Keratinocyte (primary cell): ENCODE measurements around the gene ANP32D. TPM values are rescaled to one million over a fixed set of nuclear protein-coding genes. Genes with fewer than 3 reads are reported as not detected.
"Not testable (repeated sequence)": the region's sequence is repeated elsewhere in the genome, so short reads cannot be mapped to it uniquely, and the experiment has no call there.

ENCODE experiments used
- DNase-seq: peaks from one replicate; pipeline ENCODE4 v3.0.0-alpha.2; 2011; ENCODE audit warnings: low read depth, missing footprints, low spot score
- FAIRE-seq: peaks from 2 replicates; lab custom pipeline; 2011; peaks lifted over from hg19 to GRCh38; lab: Jason Lieb, UNC
- H2AFZ ChIP-seq: 2 replicates; pipeline ENCODE4 v1.6.0; 2012; ENCODE audit warnings: low read length, control low read depth, inconsistent platforms; ENCODE audit not compliant: control insufficient read depth
- H3K27ac ChIP-seq: 2 replicates; pipeline ENCODE4 v1.5.1; 2011; ENCODE audit warnings: low read length; ENCODE audit not compliant: control insufficient read depth, insufficient read depth
- H3K27me3 ChIP-seq: 3 replicates; pipeline ENCODE4 v1.6.0; 2011; ENCODE audit warnings: low read length; ENCODE audit not compliant: control insufficient read depth, insufficient read depth; ENCODE audit errors: extremely low read depth
- H3K36me3 ChIP-seq, 2 experiments: 2 replicates in 1 of 2; 3 replicates in 1 of 2; pipeline ENCODE4 v1.5.1; 2011; ENCODE audit warnings: low read length in 2 of 2, mild to moderate bottlenecking in 1 of 2; ENCODE audit not compliant: control insufficient read depth in 2 of 2, insufficient read depth in 2 of 2; ENCODE audit errors: extremely low read depth in 1 of 2
- H3K4me1 ChIP-seq: 3 replicates; pipeline ENCODE4 v1.5.1; 2011; ENCODE audit warnings: low read length; ENCODE audit not compliant: control insufficient read depth, insufficient read depth; ENCODE audit errors: extremely low read depth
- H3K4me2 ChIP-seq: 3 replicates; pipeline ENCODE4 v1.6.0; 2011; ENCODE audit warnings: low read depth, low read length; ENCODE audit not compliant: control insufficient read depth, insufficient read depth; ENCODE audit errors: extremely low read depth
- H3K4me3 ChIP-seq, 3 experiments: fragments of 200-600 bp in 1 of 3; sonication (generic) in 1 of 3; 2 replicates in 2 of 3; 3 replicates in 1 of 3; pipeline ENCODE4 v1.5.1; 2011 to 2016; ENCODE audit warnings: low read length in 3 of 3, mild to moderate bottlenecking in 3 of 3, control low read depth in 2 of 3, inconsistent platforms in 1 of 3, low read depth in 1 of 3, mixed read lengths in 1 of 3, mixed run types in 1 of 3, moderate library complexity in 1 of 3; ENCODE audit not compliant: control insufficient read depth in 2 of 3, insufficient read depth in 2 of 3; ENCODE audit errors: extremely low read depth in 1 of 3
- H3K79me2 ChIP-seq: 2 replicates; pipeline ENCODE4 v1.6.0; 2012; ENCODE audit warnings: low read length; ENCODE audit not compliant: control insufficient read depth, insufficient read depth
- H3K9ac ChIP-seq: 3 replicates; pipeline ENCODE4 v1.6.0; 2011; ENCODE audit warnings: low read length; ENCODE audit not compliant: control insufficient read depth, insufficient read depth; ENCODE audit errors: extremely low read depth
- H3K9me1 ChIP-seq: 3 replicates; pipeline ENCODE4 v1.6.0; 2011; ENCODE audit warnings: low read length; ENCODE audit not compliant: control insufficient read depth, insufficient read depth; ENCODE audit errors: extremely low read depth
- H3K9me3 ChIP-seq: 2 replicates; pipeline ENCODE4 v1.5.1; 2012; ENCODE audit warnings: low read depth, low read length; ENCODE audit not compliant: control insufficient read depth
- H4K20me1 ChIP-seq: 3 replicates; pipeline ENCODE4 v1.6.0; 2011; ENCODE audit warnings: low read length; ENCODE audit not compliant: control insufficient read depth, insufficient read depth; ENCODE audit errors: extremely low read depth
- CTCF ChIP-seq, 3 experiments: IDR thresholded peaks in 1 of 3; conservative IDR thresholded peaks in 1 of 3; optimal IDR thresholded peaks in 1 of 3; 2 replicates in 2 of 3; 3 replicates in 1 of 3; pipeline versions ENCODE3 to v1.5.1; 2011; ENCODE audit warnings: low read length in 3 of 3, mild to moderate bottlenecking in 3 of 3, moderate library complexity in 2 of 3, control low read depth in 1 of 3, inconsistent platforms in 1 of 3; ENCODE audit not compliant: insufficient read depth in 2 of 3; ENCODE audit errors: extremely low read depth in 1 of 3
- EZH2 ChIP-seq: IDR thresholded peaks from one replicate; pipeline ENCODE4 v1.6.1; 2012; ENCODE audit warnings: inconsistent platforms, mild to moderate bottlenecking, low read length, moderate library complexity
- dilution Hi-C: fragments of 300-500 bp; cut with MboI; formaldehyde crosslinking; loops from one replicate; pipeline ENCODE4 v1.7.0; 2020; ENCODE audit warnings: low sequenced_read_pairs; ENCODE audit not compliant: extremely low pct_ligation_motif_present
- polyA plus RNA-seq, 5 experiments: library from polyadenylated mRNA; depleted of rRNA in 3 of 5; stranded (reverse) in 3 of 5; stranded (forward) in 1 of 5; unstranded in 1 of 5; fragments of >200 nt; gene quantifications; 1 replicate in 1 of 5; 2 replicates in 3 of 5; 3 replicates in 1 of 5; pipeline versions ENCODE4 v1.2.1 to v1.2.3, GENCODE V29; 2011 to 2012; ENCODE audit warnings: missing spikeins in 2 of 5, low read depth in 1 of 5, low replicate concordance in 1 of 5

The ANP32D gene
- polyA plus RNA-seq, 1 donor (not counting 4 experiments of a cell fraction or from before 2014, with no cell fraction given), result not detected

GRCh38 chr12:48424644-48425043 is 47.7 kb upstream of the ANP32D start:
- dilution Hi-C loops, result no loop called here

GRCh38 chr12:48434016-48434415 is 38.3 kb upstream of the ANP32D start:
- not testable (repeated sequence) for H2AFZ ChIP-seq, H3K27me3 ChIP-seq

More at GRCh38 chr12:48424644-48425043, 47.7 kb upstream of the ANP32D start:
- no peaks in the 10 kb centered on the region for H3K9me3 ChIP-seq
- DNase-seq (no peak), FAIRE-seq (no peak)
- no peak overlapping the region for H3K4me3 ChIP-seq
- no peak for TF ChIP-seq CTCF (optimal IDR thresholded peaks at IDR 0.05 in 1 of 3, IDR thresholded peaks at IDR 0.05 in 1 of 3, conservative IDR thresholded peaks at IDR 0.05 in 1 of 3; ENCODE audit: extremely low read depth in 1 of 3, insufficient read depth in 2 of 3, low read length in 3 of 3)
- no peak for TF ChIP-seq EZH2
- H3K4me2 ChIP-seq, result no peak overlapping the region
- H4K20me1 ChIP-seq, result no peaks in the 10 kb centered on the region
- no peaks in the 10 kb centered on the region for H3K27me3 ChIP-seq
- H3K27ac ChIP-seq, result no peak overlapping the region
- H3K4me1 ChIP-seq, result no peaks in the 10 kb centered on the region
- no peaks in the 10 kb centered on the region for H3K9me1 ChIP-seq
- H2AFZ ChIP-seq, result no peak overlapping the region
- no peaks in the 10 kb centered on the region for H3K79me2 ChIP-seq
- no peak overlapping the region for H3K9ac ChIP-seq
- no peaks in the 10 kb centered on the region for H3K36me3 ChIP-seq

GRCh38 chr12:48441069-48441468 is 31.3 kb upstream of the ANP32D start:
- Histone ChIP-seq H3K27ac (no peak overlapping the region), H3K4me2 (no peak overlapping the region), H3K9me3 (no peaks in the 10 kb centered on the region), H3K36me3 (no peaks in the 10 kb centered on the region), H2AFZ (no peak overlapping the region), H3K9ac (no peak overlapping the region), H3K4me3 (no peak overlapping the region), H3K9me1 (no peaks in the 10 kb centered on the region), H3K79me2 (no peaks in the 10 kb centered on the region), H3K4me1 (no peaks in the 10 kb centered on the region), H4K20me1 (no peaks in the 10 kb centered on the region), H3K27me3 (no peaks in the 10 kb centered on the region)
- DNase-seq (no peak), FAIRE-seq (no peak)
- TF ChIP-seq CTCF (optimal IDR thresholded peaks at IDR 0.05 in 1 of 3, IDR thresholded peaks at IDR 0.05 in 1 of 3, conservative IDR thresholded peaks at IDR 0.05 in 1 of 3; ENCODE audit: extremely low read depth in 1 of 3, insufficient read depth in 2 of 3, low read length in 3 of 3), result no peak
- no peak for TF ChIP-seq EZH2
- dilution Hi-C loops, result no loop called here

More at GRCh38 chr12:48434016-48434415, 38.3 kb upstream of the ANP32D start:
- H3K79me2 ChIP-seq, H3K9me1 ChIP-seq, H3K9ac ChIP-seq, H3K9me3 ChIP-seq, FAIRE-seq, H3K27ac ChIP-seq, H3K36me3 ChIP-seq, dilution Hi-C loops, H3K4me1 ChIP-seq, H3K4me2 ChIP-seq, DNase-seq, H4K20me1 ChIP-seq, H3K4me3 ChIP-seq: not testable (repeated sequence)
